Measurements from ENCODE around the gene EXD3.

GRCh38 chr9:137422604-137423513 is at the start of gene EXD3, which contains the start of gene NOXA1:
- TF ChIP-seq POLR2A (IDR thresholded peaks at IDR 0.05; ENCODE audit: low read length), result no peak
- TF ChIP-seq GATA1 (IDR thresholded peaks at IDR 0.05; ENCODE audit: low read depth, low read length), result no peak
